Activated naive CD4-positive, alpha-beta T cell treated with Interleukin-2 at 50 U/mL for 16 hours (primary cell): Measurements from ENCODE around the gene IL37.

ENCODE experiments used
- DNase-seq: peaks from one replicate; pipeline ENCODE4 v3.0.0-alpha.2; 2020

IL37 gene, protein sequence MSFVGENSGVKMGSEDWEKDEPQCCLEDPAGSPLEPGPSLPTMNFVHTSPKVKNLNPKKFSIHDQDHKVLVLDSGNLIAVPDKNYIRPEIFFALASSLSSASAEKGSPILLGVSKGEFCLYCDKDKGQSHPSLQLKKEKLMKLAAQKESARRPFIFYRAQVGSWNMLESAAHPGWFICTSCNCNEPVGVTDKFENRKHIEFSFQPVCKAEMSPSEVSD

DNA sequence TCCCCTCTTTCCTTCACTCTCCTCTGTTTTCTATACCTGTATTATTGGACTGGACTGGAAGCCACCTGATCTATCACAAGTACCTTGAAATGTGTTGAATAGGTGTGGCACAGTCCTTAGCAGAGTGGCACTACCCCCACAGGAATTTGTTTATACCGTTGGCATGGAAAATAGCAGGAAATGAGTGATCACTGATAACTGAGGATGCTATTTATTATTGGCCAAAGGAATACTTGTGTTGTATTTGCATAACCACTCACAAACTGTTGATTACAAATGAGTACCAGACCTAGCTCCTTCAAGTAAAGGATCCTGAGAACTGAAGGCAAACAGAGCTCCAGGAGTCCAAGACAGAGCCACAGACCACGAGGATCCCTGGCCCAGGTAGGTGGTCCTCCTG, at the start of gene IL37:
IL37 (plus strand) TSS at position 301 of the 400 bp plus-strand sequence. CDS start 1,848 bp downstream, outside the sequence.
- DNase-seq, result no peak

DNA sequence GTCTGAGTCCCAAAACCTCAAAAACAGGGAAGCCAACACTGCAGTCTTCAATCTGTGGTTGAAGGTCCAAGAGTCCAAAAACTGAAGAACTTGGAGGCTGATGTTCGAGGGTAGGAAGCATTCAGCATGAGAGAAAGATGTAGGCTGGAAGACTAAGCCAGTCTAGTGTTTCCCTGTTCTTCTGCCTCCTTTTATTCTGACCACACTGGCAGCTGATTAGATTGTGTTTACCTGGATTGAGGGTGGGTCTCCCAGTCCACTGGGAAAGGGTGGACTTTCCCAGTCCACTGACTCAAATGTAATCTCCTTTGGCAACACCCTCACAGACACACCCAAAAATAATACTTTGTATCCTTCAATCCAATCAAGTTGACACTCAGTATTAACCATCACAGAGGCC, 46.9 kb upstream of the IL37 start:
- no peak for DNase-seq

DNA sequence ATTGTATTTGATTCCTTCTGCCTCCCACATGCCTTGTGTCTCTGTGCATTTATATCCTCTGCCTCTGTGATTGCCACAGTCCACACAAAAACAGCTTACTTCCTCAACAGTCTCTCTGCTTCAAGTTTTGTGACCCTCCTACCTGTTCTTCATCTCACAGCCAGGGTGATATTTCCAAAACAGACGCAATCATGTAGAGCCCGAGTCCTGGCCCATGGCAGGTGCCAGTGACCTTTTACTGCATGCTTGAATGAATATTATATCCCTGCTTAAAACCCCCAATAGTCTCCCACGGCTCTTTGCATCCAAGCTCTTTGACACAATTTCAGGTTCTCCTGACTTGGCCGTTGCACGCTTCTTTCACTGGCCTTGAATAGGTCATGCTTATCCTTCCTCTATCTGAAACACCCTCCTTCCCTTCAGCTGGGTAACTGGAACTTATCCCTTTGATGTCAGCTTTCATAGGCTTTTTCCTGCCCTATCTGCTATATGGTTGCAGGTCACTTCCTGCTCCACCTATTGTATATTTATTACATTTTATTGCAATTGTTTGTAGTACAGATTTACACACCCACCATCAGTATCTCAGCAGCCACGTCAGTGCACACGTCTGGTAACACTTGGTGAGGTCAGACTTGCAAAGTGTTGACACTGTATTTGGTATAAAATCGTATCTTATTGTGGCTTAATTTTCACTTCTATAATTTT, 44.7 kb upstream of the IL37 start:
- no peak for DNase-seq

DNA sequence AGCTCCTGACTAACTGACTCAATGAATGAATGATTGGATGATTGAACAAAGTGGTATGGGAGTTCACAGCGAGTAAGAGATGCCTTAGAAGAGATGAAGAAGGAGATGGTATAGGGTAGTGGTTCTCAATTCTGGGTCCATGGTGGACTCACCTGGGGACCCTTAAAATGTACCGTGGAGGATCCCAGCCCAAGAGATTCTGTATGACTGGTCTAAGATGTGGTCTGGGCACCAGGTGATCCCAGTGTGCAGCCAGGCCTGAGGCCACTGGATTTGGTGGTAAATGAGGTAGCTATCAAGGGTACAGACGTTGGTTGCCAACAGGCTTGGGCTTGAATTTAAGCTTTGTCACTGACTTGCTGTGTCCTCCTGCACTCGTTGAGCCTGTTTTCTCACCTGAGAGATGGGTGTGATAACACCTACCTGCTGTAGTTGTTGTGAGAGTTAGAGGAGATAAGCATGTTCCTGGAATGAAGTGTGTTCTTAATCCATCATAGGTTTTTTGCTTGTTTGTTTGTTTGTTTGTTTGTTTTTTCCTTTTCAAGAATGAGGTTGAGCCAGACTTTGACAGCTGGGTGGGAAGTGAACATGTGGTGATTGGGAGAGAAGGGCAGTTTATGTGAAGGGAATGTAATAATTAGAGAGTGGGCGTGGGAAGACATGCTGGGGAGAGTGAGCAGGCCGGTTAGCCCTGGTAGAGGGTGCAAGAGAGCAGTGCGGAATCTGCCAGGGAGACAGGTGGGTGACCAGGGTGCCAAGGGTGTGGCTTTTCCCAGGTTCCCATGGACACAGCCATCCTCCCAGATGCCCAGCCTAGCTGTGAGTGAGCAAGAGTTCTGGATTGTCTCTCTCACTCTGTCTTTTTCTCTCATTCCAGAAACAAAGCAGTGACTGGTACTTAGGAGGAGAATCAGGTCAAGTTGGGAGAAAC, 43.0 kb upstream of the IL37 start:
- no peak for DNase-seq

DNA sequence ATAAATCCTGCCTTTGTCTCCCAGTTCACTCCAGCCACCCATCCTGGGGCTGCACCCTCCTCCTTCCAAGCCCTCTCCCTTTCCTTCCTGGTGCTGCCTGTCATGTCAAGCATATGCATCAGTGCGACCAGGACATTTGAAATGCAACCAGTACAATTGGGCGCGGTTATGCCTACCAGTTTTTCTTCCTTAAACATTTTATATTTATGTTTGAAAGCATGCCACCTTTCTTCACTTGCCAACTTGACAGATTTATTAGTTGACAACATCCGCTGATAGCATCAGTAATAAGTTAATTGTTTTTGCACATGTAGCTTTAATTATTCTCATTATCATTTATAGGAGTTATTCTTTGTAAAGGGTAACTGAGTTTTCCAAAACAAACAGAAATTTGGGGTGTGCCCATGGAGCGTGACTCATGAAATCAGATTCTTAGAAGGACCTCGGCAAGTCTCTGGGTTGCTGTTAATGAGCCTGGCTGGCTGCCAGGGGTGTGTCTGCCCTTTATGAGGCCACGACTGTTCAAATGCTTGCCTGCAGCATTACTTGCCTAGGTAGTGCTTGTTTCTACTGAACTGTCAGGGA, 41.6 kb upstream of the IL37 start:
- peak; percentile 40 for DNase-seq

DNA sequence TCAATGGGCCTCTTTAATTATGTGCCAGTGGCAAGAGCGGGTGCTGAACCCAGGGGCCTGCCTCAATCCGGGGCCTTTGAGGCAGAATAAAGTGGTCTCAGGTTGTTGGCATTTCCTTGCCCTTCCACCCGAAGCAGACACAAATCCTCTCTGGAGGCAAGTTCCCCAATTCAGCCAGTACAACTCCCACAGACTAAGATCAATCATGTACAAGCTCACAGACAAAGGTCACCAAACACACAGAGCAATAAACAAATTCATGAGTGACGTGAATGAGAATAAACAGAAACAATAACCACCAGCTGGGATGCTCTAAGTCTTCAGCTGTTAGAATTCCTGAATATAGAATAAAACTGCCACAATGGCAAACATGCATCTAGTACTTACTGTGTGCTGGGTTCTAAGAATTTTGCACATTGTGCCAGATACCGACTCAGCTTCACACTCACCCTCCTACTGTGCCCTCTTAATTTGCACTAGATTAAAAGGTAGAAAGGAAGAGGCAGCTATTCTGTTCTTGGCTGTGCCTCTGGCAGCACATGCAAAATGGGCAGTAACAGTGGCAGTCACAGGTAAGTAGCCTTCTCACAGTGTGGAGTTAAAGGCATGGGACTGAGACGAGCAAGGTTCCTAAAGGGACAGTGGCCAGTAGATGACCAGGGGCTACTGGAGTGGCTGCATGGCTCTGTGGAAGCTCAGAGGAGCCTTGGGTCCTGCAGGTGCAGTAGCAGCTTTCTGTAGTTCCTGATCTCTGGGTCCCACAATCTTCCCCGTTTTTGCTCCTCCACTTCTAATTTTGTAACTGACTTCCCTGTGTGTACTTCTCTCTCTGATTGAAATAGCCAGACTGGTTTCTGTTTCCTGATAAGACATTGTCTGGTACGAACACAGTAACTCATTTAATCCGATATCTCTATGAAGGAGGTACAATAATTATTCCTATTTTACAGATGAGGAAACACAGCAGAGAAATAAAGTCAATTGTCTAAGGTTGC, 39.8 kb upstream of the IL37 start:
- no peak for DNase-seq

DNA sequence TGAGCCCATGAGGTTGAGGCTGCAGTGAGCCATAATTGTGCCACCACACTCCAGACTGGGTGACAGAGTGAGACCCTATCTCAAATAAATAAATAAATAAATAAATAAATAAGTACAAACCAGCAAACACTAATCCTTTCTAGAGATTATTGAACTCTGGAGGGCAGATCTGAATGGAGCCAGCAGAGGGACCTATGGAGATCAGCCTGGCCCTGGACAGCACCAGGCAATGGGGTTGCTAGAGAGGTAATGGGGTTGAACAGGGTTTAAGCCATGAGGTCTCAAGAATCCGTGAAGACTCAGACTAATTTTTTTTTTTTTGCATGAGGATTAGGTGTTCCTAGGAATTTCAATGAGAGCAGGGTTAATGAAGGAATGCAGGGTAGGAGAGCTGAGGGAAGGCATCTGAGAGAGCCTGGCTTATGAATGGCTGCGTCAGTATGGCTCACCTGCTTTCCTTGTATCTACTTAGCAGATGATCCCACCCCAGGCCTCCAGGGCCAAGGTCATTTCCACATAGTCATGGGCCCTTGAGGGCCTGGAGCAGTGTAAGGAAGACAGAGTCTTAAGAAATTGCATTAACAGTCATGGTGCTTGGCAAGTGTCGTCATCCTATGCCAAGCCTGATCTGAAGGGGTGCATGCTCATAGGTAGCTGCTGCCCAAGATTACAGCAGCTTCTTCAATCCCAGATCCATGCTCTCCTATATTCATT, 34.6 kb upstream of the IL37 start:
- DNase-seq, result no peak

DNA sequence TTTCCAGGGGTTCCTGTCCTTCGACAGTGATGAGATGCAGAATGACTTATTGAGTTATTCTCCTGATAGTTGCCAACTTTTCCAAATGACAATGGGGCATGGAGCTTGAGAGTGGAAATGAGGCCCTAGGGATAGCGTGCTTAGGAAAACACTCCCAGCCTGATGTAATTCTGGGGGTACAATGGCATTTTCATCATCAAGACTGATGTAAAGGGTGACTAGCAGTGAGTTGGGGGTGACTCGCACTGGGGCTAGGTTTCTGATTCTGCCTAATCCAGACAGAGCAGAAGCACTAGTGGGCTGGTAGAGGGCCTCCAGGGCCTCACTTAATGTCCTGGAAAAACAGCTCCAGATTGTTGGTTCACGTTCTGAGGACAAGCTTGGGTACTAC, 34.0 kb upstream of the IL37 start:
- DNase-seq, result no peak

DNA sequence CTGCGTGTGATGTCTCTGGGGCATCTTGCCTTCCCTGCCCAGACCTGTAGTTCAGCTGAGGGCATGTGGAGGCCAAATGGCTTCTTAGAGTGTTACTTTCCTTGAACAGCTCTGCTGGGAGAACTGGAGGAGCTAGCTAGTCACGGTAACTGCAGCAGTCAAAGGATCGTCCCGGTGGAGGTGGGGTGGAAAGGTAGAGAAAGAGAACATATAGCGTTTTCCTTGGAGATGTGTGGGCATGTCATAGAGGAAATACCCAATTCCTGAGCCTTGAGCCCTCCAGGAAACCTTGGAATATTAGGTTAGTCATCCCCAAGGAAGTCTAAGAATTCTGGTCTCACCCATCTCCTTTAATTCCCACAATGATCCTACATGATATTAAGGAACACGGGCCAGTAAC, 33.5 kb upstream of the IL37 start:
- no peak for DNase-seq

DNA sequence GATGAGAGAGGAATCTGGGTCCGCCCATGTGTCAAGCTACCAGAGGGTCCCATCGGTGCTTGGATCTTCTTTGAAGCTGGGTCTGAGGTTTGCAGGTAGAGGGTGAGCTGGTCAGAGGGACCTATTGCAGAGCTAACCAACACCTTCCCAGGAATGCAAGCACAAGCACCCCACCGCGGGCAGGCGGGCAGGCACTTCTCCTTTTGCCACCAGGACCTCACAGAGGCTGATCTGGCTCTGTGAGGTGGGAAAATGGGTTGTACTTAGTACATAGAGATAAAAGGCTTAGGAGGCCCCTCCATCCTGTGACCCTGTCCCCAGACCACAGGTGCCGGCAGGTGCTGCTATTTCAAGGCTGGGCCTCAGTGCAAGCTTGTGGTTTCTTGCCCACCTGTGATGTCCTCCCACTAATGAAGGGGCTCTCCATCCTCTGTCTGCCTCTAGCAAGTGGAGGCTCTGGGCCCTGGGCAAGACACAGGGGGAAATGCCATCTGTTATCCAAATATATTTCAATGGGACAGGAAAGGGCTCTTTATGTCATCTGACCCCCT, 31.4 kb upstream of the IL37 start:
- no peak for DNase-seq

DNA sequence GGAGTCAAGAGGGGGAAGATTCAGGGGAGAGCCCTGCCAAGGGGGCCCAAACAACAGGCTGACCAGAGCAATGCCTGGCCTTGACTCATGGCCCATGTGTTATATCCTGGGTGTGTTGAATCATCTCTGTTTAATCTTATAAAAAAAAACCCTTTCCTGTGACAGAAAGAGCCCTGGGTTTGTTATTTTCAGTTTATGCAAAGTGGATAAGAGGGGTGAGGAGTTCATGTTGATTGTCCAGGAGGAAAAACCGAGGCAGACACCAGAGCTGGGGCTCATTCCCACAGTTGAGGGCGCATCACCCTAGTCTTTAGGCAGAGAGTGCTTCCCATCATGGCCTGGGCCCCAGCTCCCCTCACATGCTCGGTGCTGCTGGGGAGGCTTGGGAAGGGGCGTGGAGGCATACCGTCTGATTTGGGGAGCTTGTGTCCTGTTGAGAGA, 30.9 kb upstream of the IL37 start:
- DNase-seq, result no peak

DNA sequence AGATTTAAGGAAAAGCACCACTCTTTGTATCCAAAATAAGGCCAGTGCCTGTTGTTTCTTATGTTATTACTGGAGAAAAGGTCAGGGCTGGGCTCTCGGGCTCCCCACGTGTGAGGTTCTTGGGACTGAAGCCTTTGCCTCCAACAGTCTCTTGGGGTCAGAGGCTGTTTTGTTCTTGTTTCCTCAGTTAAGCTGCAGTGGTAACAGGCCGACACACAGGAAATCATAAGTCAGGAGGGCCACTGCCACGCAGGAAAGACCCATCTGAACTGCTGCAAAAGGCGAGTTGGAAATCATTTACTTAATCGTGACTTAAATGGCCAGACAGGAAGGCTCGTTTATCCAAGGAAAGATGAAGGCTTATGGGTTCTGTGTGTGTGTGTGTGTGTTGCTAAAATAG, 30.3 kb upstream of the IL37 start:
- DNase-seq, result no peak

DNA sequence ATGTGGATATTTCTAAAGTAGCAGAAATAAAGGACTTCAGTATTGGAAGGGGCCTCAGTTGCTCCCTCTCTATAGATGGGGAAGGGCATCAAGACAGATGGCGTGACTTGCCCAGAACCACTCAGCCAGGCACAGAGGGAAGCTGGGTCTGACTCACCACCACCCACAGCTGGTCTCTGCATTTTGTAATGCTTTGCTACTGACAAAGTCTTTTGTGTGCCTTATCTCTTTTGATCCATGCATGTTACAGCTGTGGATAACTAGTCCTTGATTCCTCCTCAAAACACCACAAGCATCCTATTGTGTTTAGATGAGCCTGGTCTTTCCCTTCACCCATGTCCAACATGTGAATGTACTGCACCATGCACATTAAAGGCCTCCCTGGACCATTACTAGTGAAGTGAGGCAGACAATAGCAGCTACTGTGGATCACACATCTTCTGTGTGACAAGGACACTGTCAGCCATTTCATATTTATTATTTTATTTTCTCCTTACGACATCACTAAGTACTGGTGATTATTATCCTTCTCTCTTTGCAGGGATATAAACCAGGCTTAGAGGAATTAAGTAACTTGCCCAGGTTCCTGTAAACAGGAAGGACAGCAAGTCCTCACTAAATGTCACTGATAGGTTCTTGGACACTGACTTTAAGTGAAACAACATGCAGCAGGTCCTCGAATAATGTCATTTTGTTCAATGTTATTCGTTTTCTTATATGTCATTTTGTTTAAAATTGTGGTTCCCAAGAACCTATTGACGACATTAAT, 29.6 kb upstream of the IL37 start:
- peak; percentile 48 for DNase-seq

DNA sequence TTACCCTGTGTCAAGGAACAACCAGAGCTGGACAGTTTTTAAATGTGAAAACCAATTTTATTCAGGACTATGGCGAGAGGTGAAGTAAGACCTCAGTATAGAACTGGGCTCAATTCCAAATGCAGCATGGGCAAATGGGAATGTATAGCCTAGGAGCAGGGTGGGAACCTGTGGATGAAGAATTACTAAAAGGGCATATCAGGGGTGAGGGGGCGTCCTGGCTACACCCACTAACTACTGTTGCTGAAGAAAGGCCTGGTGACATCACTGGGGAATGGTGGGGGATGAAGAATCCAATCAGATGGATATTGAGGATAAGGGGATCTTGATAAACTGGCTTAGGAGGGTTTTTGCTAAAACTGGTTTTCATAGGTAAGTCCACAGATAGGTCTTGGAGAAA, 27.3 kb upstream of the IL37 start:
- no peak for DNase-seq

DNA sequence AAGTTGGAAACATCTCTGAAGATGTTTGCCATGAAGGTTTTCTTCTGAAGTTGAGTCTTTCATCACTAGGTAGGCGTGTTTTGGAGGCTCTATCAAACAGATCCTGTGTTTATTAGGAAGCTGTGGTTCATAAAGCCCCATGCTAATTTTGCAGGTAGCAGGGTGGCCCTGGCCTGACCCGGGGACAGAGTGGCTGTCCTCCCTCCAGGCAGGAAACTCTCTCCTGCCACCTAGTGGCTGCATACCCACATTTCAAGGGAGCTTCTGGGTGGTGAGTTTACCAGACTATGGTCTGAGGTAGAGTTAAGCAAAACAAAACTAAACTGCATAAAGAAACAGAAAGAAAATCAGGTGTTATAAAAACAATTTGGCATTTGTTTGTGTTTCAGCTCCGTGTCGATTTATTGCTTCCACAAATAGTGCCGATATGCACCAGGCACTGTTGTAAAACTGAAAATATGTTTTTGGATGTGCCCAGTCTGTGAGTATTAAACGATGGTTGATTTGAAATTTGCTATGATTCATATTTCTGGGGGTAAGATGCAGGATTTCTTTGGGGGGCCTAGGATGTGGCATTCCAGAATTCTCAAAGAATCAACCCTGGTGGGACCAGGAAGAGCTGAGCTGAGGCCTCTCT, 26.0 kb upstream of the IL37 start:
- DNase-seq, result peak; percentile 78

DNA sequence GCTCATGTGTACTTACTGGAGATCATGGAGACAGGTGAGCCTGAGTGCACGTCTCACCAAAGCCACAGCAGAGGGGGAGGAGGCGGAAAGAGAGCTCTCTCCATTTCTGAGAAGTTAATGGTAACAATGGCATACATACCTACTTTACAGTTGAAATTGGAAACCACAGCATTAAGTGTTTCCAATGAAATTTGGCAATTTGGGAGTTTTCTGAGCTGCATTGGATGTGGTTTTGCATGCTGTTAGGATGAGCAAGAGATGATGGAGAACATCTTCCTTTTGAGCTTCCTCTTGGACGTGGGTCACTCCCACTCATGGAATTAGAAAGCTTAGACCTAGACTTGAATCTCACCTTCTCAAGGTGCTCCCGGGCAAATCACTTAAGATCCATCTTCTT, 25.5 kb upstream of the IL37 start:
- DNase-seq, result no peak

DNA sequence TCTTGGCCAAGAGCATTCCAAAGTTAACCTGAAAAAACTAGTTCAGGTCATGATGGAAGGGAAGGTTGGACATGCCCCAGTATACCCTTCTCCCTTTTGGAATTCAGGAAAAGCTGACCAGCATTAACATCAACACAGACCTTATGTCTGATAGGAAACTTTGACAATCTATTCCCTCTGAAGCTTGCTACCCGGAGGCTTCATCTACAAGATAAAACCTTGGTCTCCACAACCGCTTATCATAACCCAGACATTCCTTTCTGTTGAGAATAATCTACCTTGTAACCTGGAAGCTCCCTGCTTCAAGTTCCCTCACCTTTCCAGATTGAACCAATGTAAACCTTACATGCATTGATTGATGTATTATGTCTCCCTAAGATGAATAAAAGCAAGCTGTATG, 24.7 kb upstream of the IL37 start:
- DNase-seq, result no peak

DNA sequence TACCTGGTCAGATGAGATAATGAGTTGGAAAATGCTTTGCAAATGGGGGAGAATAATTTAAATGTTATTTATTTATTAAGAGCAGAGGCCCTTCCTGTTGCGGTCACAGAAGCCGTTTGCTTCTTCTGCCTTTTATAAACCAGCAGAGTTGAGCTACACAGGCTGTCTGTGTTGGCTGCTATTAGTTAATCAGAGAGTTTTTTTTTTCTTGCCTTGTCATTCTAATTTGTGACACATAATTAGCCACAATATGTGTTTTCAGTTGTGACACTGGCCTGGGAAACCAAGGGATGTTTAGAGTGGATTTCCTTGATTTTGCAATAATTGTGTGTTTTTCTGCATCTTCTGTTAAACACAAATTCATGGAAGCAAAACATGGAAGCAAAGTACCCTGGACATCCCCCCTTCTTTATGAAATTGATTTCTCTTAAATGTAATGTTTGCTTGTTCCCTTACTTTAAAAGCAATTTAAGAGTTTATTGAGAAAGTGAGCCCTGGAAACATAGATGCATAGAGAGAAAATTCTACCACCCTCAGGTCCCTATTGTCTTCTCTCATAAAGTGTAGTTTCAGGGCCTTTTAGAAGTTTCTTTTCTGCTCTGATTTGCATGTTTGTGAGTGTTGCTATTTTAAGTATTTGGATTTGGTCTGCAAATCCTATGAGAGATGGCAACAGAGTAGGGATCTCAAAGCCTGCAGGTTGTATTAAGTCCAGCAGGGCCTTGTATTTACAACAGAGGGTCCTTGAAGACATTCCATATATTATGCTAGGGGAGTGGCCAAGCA, 22.8 kb upstream of the IL37 start:
- no peak for DNase-seq

DNA sequence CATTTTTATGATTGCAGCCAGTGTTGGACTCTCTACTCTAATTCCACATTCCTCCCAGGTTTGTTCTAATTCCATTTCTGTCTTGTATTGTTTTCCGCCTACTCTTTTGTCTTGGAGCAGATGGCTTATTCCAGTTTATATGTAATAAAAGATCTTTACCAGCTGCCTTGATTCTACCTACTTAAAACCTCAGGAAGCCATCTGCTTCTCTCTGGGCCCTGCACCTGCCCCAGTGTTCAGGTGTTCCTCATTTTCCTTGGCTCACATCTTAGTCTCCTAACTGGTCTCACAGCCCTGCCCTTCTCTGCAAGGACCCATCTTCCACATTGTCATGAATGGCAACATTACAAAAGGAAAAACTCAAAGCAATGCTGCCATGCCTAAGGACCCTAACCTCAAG, 21.0 kb upstream of the IL37 start:
- no peak for DNase-seq
